ENCODE results near the gene SOS2.

SOS2 gene

DNA sequence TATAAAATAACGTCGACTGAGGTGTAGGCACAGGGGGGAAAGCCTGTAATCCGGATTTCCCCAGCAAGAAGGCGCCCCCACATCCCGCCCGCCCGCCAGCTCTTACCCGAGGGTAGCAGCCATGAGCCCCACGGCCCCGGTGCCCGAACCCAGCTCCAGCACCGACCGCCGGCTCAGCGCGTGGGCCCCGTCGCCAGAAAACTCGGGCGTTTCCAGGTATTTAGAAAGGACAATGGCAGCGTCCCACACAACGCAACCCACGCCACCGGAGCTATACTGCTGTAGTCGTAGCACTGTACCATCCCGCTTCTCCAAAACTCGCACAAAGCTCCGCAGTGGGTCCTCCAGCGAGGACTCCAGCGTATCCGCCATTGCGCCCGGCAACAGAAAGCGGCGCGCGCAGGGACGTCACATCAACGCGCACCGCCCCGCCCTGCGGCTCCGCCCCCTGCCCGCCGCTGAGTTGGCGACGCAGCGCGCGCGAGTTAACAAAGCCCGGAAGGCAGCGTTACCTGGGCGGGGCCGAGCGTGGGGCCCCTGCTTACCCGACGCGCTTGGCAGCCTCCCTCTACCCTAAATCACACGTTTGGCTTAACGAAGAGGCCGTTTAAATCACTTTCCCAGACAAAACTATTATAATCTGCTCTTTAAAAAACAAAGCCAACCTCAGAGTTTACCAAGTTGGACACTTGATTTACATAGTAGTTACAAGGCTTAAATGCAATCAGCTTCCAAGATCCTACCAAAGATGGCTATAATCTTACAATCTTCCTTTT is 115.0 kb downstream of the SOS2 start, which contains the start of gene VCPKMT:
Gene VCPKMT, minus strand, starts transcription at position 392 of the 776 bp plus-strand sequence. Its CDS starts 20 bp downstream, at position 372.
- DNase-seq (ENCODE audit: low spot score): peak; percentile 98

- DNase-seq (ENCODE audit: low spot score): no peak
These were observed 117.9 kb downstream of the SOS2 start for GRCh38 chr14:50113381-50114035.

GRCh38 chr14:50110323-50111037 is 120.9 kb downstream of the SOS2 start:
- DNase-seq (ENCODE audit: low spot score): no peak

DNA sequence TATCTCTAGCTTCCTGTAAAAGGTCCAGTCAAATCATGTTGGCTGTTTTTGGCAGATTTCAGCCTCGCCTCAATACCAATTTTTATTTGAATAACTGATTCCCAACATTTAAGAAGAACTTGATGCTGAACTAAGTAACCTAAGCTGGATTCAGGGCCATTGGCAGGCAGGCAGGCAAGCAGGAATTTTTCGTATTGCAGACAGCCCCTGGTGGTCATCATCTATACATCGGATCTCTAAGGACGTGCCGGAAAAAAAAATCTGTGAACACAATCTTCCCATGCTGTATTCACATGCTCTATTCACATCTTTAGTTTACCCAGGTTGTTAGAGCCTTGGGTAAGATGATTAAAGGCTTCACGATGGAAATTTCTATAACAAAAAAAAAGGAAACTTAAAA is 122.0 kb downstream of the SOS2 start:
- no peak for DNase-seq (ENCODE audit: low spot score)

DNA sequence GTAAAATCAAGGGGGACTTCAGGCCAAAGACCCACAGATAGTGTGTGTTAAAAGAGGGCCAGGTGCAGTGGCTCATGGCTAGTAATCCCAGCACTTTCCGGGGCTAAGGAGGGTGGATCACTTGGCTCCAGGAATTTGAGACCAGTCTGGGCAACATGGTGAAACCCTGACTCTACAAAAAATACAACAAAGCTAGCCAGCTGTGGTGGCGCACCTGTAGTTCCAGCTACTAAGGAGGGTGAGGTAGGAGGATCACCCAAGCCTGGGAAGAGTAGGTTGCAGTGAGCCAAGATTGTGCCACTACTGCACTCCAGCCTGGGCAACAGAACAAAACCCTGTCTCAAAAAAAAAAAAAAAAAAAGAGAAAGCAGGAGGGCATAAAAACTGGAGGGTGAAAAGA is 123.5 kb downstream of the SOS2 start:
- DNase-seq (ENCODE audit: low spot score): no peak

DNA sequence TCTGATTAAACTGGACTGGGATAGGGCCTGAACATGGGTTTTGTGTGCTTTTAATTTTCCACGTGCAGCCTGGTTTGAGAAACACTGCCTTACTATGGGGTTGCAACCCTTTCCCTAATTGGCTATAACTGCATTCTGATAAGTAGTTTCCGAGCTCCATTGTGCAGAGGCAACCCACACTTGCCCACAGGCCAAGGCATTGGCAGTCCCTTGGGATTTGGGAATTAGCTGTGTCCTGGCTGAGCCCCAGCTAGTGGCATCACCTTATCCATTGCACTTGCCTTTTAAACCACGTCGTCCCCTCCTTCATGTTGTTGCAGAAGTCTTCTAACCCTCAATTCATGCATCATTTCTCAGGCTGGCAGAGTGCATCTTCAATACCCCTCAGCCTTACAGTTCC is 125.2 kb downstream of the SOS2 start:
- no peak for DNase-seq (ENCODE audit: low spot score)

DNA sequence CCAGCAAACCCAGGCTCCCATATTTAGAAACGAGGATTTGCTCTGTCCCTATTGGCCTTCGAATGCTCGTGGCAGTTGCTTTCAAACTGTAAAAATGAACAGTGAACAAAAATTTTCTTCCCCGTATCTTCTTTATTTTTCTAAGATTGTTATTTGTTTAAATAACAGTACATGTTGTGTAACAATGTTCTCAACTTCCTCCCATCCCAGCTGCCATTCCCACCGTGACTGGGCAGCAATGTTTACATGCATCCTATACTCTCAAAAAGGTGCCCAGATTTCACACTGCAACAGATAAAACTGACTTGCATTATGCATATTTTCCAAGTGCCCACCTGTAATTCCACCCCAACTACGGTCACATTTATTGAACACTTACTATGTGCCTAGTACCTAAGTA is 127.8 kb downstream of the SOS2 start:
- no peak for DNase-seq (ENCODE audit: low spot score)

GRCh38 chr14:50101417-50101816 is 130.0 kb downstream of the SOS2 start:
- no peak for DNase-seq (ENCODE audit: low spot score)

- no peak for DNase-seq (ENCODE audit: low spot score)
These were observed 130.6 kb downstream of the SOS2 start for GRCh38 chr14:50100805-50101204.

DNA sequence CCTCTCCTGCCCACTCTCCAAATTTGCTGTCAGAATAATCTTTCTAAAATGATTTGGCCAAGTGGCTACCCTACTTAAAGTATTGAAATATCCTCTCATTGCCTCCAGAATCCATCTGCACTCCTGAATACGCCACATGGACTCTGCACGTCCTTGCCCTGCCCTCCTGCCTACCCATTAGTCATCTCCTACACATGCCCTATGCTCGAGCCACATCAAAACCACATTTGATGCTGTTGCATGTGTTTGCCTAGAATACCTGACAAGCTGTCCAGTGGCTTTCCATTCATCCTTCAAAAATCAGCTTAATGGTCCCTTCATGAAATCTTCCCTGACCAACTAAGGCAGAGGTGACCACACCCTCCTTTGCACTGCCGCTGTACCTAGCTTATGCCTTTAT is 132.0 kb downstream of the SOS2 start:
- DNase-seq (ENCODE audit: low spot score): no peak

DNA sequence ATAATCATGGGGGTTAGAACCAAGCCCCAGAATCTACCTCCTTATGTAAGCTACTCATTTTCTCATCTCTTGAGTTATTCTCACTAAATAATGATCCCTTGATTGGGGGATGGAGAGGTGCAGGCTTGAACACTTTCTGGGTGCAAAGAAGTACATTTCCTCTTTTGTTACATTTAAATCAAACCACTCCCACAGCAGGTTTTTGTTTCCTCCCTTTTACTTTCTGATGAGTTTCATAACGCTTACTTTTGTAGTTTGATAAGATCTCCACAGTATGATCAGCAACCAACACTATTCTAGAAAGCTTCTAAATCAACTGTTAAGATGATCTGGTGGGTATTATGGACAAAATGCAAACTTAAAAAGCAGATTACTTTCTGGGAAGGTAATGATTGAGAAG is 135.5 kb downstream of the SOS2 start:
- no peak for DNase-seq (ENCODE audit: low spot score)

DNA sequence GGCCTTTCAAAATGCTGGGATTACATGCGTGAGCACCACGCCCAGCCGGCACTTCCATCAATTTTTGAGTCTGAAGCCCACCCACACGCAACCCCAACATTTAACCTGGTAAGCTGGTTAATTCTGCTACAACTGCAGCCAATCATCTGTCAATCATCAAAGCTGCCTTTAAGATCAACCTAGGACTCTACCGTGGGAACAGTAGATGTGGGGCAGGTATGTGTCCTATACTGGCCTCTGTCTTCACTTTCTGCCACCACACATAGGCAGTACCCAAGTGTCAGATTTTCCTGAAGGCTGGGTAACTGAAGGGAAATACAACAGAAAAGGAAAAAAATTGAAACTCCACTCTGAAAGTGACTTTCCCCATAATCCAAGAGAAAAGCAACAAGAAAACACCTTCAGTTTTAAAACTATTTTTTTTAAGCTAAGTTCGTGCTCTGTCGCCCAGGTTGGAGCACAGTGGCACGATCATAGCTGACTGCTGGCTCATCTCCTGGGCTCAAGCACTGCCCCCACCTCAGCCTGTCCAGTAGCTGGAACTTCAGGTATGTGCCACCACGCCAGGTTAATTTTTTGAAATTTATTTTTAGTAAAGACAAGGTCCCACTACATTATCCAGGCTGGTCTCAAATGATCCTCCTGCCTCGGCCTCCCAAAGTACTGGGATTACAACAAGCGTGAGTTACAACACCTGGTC is 137.2 kb downstream of the SOS2 start:
- no peak for DNase-seq (ENCODE audit: low spot score)

GRCh38 chr14:50093496-50093895 is 137.9 kb downstream of the SOS2 start:
- DNase-seq (ENCODE audit: low spot score): no peak

GRCh38 chr14:50092006-50092555 is 139.3 kb downstream of the SOS2 start:
- no peak for DNase-seq (ENCODE audit: low spot score)

DNA sequence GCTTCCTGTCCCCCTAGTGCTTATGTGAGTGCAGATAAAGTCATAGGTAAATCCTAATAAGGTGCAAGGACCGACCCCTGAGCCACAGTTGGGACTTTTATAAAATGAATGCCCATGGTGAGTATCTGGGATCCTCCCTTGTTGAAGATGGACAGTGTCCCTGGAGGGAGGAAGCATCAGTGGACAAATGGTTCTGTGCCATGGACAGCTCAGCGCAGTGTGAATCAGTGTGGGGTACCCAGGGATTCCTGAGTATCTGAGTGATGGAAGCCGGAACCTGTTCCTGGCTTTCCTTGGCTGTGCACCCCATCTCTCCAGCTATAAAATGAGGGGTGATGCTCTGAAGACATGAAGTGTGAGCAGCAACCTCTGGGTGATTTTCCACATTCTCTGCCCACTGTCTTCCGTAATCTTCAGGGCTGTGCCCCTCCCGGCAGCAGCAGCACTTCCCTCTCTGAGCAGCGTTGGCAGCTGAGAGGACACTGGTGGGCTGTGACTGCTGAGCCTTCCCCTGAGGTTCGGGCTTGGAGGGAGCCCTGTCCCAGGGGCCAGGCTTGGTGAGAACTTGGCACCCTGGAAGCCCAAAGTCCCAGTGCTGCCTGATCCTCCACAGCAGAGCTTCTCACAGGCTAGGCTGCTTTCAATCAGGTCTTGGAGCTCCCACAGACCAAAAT is 140.0 kb downstream of the SOS2 start:
- DNase-seq (ENCODE audit: low spot score): no peak

DNA sequence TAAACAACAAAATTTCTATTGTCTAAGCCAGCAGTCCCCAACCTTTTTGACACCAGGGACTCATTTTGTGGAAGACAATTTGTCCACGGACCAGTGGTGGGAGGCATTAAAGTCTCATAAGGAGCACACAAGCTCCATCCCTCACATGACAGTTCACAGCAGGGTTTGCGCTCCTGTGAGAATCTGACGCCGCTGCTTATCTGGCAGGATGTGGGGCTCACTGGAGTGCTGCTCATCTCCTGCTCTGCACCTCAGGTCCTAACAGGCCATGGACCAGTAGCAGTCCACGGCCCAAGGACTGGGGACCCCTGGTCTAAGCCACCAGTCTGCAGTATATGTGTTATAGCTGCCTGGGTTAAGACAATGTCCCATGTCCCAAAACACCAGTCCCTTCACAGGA is 142.2 kb downstream of the SOS2 start:
- DNase-seq (ENCODE audit: low spot score): no peak

GRCh38 chr14:50088731-50089130 is 142.6 kb downstream of the SOS2 start:
- DNase-seq (ENCODE audit: low spot score): no peak

- DNase-seq (ENCODE audit: low spot score): no peak
These were observed 143.3 kb downstream of the SOS2 start for GRCh38 chr14:50088117-50088515.

- DNase-seq (ENCODE audit: low spot score): no peak
These were observed 143.8 kb downstream of the SOS2 start for GRCh38 chr14:50087341-50088116.

GRCh38 chr14:50086321-50086711 is 145.1 kb downstream of the SOS2 start:
- DNase-seq (ENCODE audit: low spot score): no peak
